AG09319 (cell line): ENCODE data around the gene UPK1B.

Experiments used
- DNase-seq: peaks from one replicate; pipeline ENCODE4 v3.0.0-alpha.2; 2010; ENCODE audit warnings: low read depth; ENCODE audit errors: extremely low read depth
- TF ChIP-seq, protein P1 (sequence below): IDR thresholded peaks from 2 replicates; pipeline ENCODE4 v1.5.1; 2011; ENCODE audit warnings: low read depth, mild to moderate bottlenecking, inconsistent platforms, low read length, moderate library complexity

Gene UPK1B

DNA sequence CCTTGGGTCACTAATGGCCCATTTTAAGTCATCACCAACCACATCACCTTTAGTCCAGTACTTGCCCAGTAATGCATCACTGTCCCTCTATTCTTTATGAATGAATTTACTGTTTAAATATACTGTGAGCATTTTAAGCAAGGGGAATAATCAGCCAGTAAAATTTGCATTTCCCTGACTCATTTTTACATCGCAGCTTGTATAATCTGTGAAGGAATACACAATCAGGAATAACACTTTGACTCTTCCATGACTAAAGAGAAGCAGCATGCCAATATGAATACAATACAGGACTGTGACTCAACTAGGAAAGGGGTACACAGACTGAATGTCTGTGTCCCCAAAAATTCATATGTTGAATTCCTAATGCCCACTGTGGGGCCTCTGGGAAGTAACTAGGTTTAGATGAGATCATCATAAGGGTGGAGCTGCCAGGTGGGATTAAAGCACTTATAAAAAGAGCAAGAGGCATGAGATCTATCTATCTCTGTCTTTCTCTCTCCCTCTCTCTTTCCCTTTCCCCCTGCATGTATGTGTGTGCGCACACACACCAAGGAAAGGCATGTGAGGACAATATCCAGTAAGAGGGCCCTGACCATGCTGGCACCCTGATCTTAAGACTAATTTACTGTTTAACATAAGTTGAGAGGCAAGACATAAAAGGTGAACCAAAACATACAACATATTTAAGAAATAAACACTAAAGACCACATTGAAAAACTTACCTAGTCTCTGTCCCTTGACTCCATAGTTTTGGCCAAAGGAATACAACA, 55.2 kb downstream of the UPK1B start:
- no peak for DNase-seq
- TF ChIP-seq, protein P1, sequence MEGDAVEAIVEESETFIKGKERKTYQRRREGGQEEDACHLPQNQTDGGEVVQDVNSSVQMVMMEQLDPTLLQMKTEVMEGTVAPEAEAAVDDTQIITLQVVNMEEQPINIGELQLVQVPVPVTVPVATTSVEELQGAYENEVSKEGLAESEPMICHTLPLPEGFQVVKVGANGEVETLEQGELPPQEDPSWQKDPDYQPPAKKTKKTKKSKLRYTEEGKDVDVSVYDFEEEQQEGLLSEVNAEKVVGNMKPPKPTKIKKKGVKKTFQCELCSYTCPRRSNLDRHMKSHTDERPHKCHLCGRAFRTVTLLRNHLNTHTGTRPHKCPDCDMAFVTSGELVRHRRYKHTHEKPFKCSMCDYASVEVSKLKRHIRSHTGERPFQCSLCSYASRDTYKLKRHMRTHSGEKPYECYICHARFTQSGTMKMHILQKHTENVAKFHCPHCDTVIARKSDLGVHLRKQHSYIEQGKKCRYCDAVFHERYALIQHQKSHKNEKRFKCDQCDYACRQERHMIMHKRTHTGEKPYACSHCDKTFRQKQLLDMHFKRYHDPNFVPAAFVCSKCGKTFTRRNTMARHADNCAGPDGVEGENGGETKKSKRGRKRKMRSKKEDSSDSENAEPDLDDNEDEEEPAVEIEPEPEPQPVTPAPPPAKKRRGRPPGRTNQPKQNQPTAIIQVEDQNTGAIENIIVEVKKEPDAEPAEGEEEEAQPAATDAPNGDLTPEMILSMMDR: no peak

DNA sequence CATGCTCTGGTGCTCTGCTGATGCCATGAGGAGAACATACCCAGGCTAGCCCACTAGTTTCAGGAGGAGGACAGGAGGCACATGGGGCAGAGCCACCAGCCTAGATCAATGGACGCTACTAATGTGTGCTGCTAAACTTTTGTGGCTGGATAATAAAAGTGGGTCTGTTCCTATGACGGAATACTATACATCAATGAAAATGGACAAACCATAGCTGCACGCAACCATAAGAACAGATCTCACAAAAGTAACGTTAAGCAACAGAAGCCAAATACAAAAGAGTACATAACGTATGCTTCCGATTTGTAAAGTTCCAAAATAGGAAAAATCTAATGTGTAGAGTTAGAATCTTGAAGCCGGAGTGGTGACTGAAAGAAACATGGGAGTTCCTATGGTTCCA, 55.8 kb downstream of the UPK1B start:
- no peak for DNase-seq
- TF ChIP-seq, protein P1: no peak

DNA sequence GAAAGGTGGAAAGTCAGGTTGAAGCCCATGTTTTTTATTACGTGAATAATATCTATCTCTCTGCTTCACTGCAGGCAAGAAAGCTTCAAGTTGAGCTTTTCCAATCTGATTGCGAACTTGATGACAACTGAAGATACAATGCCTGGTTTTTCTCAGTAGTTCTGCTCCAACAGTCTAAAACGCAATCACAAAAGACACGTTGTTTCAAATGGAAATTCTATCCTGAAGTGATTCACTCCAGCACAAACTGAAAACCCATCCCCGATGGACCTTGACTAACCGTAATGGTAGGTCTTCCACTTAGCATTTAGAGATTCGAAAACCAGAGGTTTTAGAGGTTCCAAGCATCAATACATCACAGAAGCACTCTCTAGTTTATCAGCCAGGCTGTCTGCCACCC, 56.7 kb downstream of the UPK1B start:
- no peak for DNase-seq
- TF ChIP-seq, protein P1: no peak

GRCh38 chr3:119230745-119231144, 57.3 kb downstream of the UPK1B start:
- TF ChIP-seq, protein P1: no peak
- no peak for DNase-seq

DNA sequence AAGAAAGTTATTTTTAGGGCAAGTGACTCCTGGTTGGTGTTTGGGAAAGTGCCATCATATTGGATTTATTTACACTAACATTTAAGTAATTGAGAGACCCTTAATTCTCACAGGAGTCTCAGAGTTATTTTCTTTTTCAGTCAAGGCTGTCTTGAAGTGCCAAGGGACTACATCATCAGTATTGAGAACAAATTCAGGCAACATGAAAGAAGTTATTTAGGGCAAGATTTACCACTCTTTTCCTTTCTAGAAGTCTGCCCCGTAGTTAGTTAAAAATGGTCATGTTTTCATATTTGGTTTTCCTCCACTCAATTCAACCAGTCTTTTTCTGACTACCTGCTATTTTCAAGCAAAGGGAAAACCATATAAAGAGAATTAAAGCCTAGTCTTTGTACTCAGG, 61.2 kb downstream of the UPK1B start:
- TF ChIP-seq, protein P1: no peak
- DNase-seq: no peak

- no peak for DNase-seq
- TF ChIP-seq, protein P1: no peak
These were observed 61.8 kb downstream of the UPK1B start for GRCh38 chr3:119235151-119235550.

DNA sequence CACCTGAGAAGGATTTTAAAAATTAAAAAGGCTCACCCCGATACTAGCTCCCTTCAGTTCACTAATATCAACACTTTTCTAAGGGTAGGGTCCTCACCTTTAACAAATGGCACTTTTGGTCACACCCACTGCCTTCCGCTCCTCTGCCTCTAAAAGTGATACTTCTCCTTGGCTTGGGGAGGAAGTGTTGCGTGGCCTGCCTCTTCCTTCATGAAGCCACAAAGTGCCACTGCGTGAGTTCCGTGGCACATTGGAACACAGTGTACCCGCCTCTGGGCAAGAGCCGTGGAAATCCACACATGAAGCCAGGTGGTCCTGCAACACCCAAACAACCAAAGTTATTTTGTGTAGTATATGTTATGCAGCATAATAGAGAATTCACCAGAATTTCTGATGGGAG, 63.4 kb downstream of the UPK1B start:
- DNase-seq: no peak
- TF ChIP-seq, protein P1: no peak
